ENCODE results near the gene FOSL2.

The FOSL2 gene

GRCh38 chr2:28451793-28452533 lies 59.3 kb downstream of the FOSL2 start:
- H3K27ac ChIP-seq (ENCODE audit: low read depth, low read length) = no peak overlapping the region
- H3K9me3 ChIP-seq (ENCODE audit: control insufficient read depth in 5 of 5, low read length in 5 of 5) = no peaks in the 10 kb centered on the region
- H3K4me3 ChIP-seq (ENCODE audit: low read depth in 1 of 5, low read length in 5 of 5) = no peak overlapping the region
- peaks cover 0 to 3% (median 0%) of the 10 kb centered on the region in 5 donors for H3K27me3 ChIP-seq (ENCODE audit: control insufficient read depth in 5 of 5, insufficient read depth in 4 of 5, low read length in 5 of 5)
- no peaks in the 10 kb centered on the region for H3K36me3 ChIP-seq (ENCODE audit: control insufficient read depth in 5 of 5, insufficient read depth in 5 of 5, low read length in 5 of 5)
- H3K9ac ChIP-seq (ENCODE audit: low read length in 5 of 5) = no peak overlapping the region
- peaks cover 5 to 21% (median 15%) of the 10 kb centered on the region in 5 donors for H3K4me1 ChIP-seq (ENCODE audit: control insufficient read depth in 5 of 5, insufficient read depth in 5 of 5, low read length in 5 of 5)

GRCh38 chr2:28452534-28453081 lies 60.0 kb downstream of the FOSL2 start:
- H3K27ac ChIP-seq (ENCODE audit: low read depth, low read length) = no peak overlapping the region
- H3K27me3 ChIP-seq (ENCODE audit: control insufficient read depth in 5 of 5, insufficient read depth in 4 of 5, low read length in 5 of 5) = peaks cover 0 to 3% (median 0%) of the 10 kb centered on the region in 5 donors
- H3K36me3 ChIP-seq (ENCODE audit: control insufficient read depth in 5 of 5, insufficient read depth in 5 of 5, low read length in 5 of 5) = no peaks in the 10 kb centered on the region
- H3K9ac ChIP-seq (ENCODE audit: low read length in 5 of 5) = no peak overlapping the region
- H3K4me1 ChIP-seq (ENCODE audit: control insufficient read depth in 5 of 5, insufficient read depth in 5 of 5, low read length in 5 of 5) = peaks cover 4 to 21% (median 15%) of the 10 kb centered on the region in 5 donors
- no peak overlapping the region for H3K4me3 ChIP-seq (ENCODE audit: low read depth in 1 of 5, low read length in 5 of 5)
- no peaks in the 10 kb centered on the region for H3K9me3 ChIP-seq (ENCODE audit: control insufficient read depth in 5 of 5, low read length in 5 of 5)

- Histone ChIP-seq H3K9ac (ENCODE audit: low read length in 5 of 5) (no peak overlapping the region), H3K4me1 (ENCODE audit: control insufficient read depth in 5 of 5, insufficient read depth in 5 of 5, low read length in 5 of 5) (peaks cover 3 to 16% (median 9%) of the 10 kb centered on the region in 5 donors)
These were observed 60.7 kb downstream of the FOSL2 start for GRCh38 chr2:28453396-28453795.

GRCh38 chr2:28454016-28454930 lies 61.6 kb downstream of the FOSL2 start:
- Histone ChIP-seq H3K27ac (ENCODE audit: low read depth, low read length) (no peak overlapping the region), H3K9me3 (ENCODE audit: control insufficient read depth in 5 of 5, low read length in 5 of 5) (no peaks in the 10 kb centered on the region)

More at GRCh38 chr2:28453396-28453795, 60.7 kb downstream of the FOSL2 start:
- peaks cover 0 to 3% (median 0%) of the 10 kb centered on the region in 5 donors for H3K27me3 ChIP-seq (ENCODE audit: control insufficient read depth in 5 of 5, insufficient read depth in 4 of 5, low read length in 5 of 5)
- no peaks in the 10 kb centered on the region for H3K36me3 ChIP-seq (ENCODE audit: control insufficient read depth in 5 of 5, insufficient read depth in 5 of 5, low read length in 5 of 5)
- H3K9me3 ChIP-seq (ENCODE audit: control insufficient read depth in 5 of 5, low read length in 5 of 5) = no peaks in the 10 kb centered on the region
- H3K27ac ChIP-seq (ENCODE audit: low read depth, low read length) = no peak overlapping the region
- no peak overlapping the region for H3K4me3 ChIP-seq (ENCODE audit: low read depth in 1 of 5, low read length in 5 of 5)

GRCh38 chr2:28457237-28457636 lies 64.6 kb downstream of the FOSL2 start:
- no peaks in the 10 kb centered on the region for H3K4me1 ChIP-seq (ENCODE audit: control insufficient read depth in 5 of 5, insufficient read depth in 5 of 5, low read length in 5 of 5)
- no peaks in the 10 kb centered on the region for H3K36me3 ChIP-seq (ENCODE audit: control insufficient read depth in 5 of 5, insufficient read depth in 5 of 5, low read length in 5 of 5)
- no peak overlapping the region for H3K4me3 ChIP-seq (ENCODE audit: low read depth in 1 of 5, low read length in 5 of 5)
- peaks cover 0 to 6% (median 0%) of the 10 kb centered on the region in 5 donors for H3K9me3 ChIP-seq (ENCODE audit: control insufficient read depth in 5 of 5, low read length in 5 of 5)
- no peaks in the 10 kb centered on the region for H3K27me3 ChIP-seq (ENCODE audit: control insufficient read depth in 5 of 5, insufficient read depth in 4 of 5, low read length in 5 of 5)
- H3K9ac ChIP-seq (ENCODE audit: low read length in 5 of 5) = no peak overlapping the region
- H3K27ac ChIP-seq (ENCODE audit: low read depth, low read length) = no peak overlapping the region

More at GRCh38 chr2:28454016-28454930, 61.6 kb downstream of the FOSL2 start:
- H3K27me3 ChIP-seq (ENCODE audit: control insufficient read depth in 5 of 5, insufficient read depth in 4 of 5, low read length in 5 of 5) = peaks cover 0 to 3% (median 0%) of the 10 kb centered on the region in 5 donors
- peaks cover 0 to 7% (median under 1%) of the 10 kb centered on the region in 5 donors for H3K4me1 ChIP-seq (ENCODE audit: control insufficient read depth in 5 of 5, insufficient read depth in 5 of 5, low read length in 5 of 5)
- H3K9ac ChIP-seq (ENCODE audit: low read length in 5 of 5) = no peak overlapping the region
- no peaks in the 10 kb centered on the region for H3K36me3 ChIP-seq (ENCODE audit: control insufficient read depth in 5 of 5, insufficient read depth in 5 of 5, low read length in 5 of 5)
- no peak overlapping the region for H3K4me3 ChIP-seq (ENCODE audit: low read depth in 1 of 5, low read length in 5 of 5)

GRCh38 chr2:28461056-28461455 lies 68.4 kb downstream of the FOSL2 start:
- Histone ChIP-seq H3K9me3 (ENCODE audit: control insufficient read depth in 5 of 5, low read length in 5 of 5) (peaks cover 0 to 10% (median 2%) of the 10 kb centered on the region in 5 donors), H3K27me3 (ENCODE audit: control insufficient read depth in 5 of 5, insufficient read depth in 4 of 5, low read length in 5 of 5) (no peaks in the 10 kb centered on the region), H3K9ac (ENCODE audit: low read length in 5 of 5) (no peak overlapping the region), H3K4me3 (ENCODE audit: low read depth in 1 of 5, low read length in 5 of 5) (no peak overlapping the region), H3K27ac (ENCODE audit: low read depth, low read length) (no peak overlapping the region), H3K4me1 (ENCODE audit: control insufficient read depth in 5 of 5, insufficient read depth in 5 of 5, low read length in 5 of 5) (peaks cover 0 to 4% (median 0%) of the 10 kb centered on the region in 5 donors), H3K36me3 (ENCODE audit: control insufficient read depth in 5 of 5, insufficient read depth in 5 of 5, low read length in 5 of 5) (no peaks in the 10 kb centered on the region)

GRCh38 chr2:28462122-28462521 lies 69.5 kb downstream of the FOSL2 start:
- no peak overlapping the region for H3K9ac ChIP-seq (ENCODE audit: low read length in 5 of 5)
- H3K4me3 ChIP-seq (ENCODE audit: low read depth in 1 of 5, low read length in 5 of 5) = no peak overlapping the region
- no peak overlapping the region for H3K27ac ChIP-seq (ENCODE audit: low read depth, low read length)
- peaks cover 0 to 4% (median 0%) of the 10 kb centered on the region in 5 donors for H3K4me1 ChIP-seq (ENCODE audit: control insufficient read depth in 5 of 5, insufficient read depth in 5 of 5, low read length in 5 of 5)
- H3K9me3 ChIP-seq (ENCODE audit: control insufficient read depth in 5 of 5, low read length in 5 of 5) = peaks cover 0 to 10% (median 2%) of the 10 kb centered on the region in 5 donors
- no peaks in the 10 kb centered on the region for H3K36me3 ChIP-seq (ENCODE audit: control insufficient read depth in 5 of 5, insufficient read depth in 5 of 5, low read length in 5 of 5)
- no peaks in the 10 kb centered on the region for H3K27me3 ChIP-seq (ENCODE audit: control insufficient read depth in 5 of 5, insufficient read depth in 4 of 5, low read length in 5 of 5)

- Histone ChIP-seq H3K27me3 (ENCODE audit: control insufficient read depth in 5 of 5, insufficient read depth in 4 of 5, low read length in 5 of 5) (no peaks in the 10 kb centered on the region), H3K4me3 (ENCODE audit: low read depth in 1 of 5, low read length in 5 of 5) (no peak overlapping the region), H3K9ac (ENCODE audit: low read length in 5 of 5) (no peak overlapping the region), H3K36me3 (ENCODE audit: control insufficient read depth in 5 of 5, insufficient read depth in 5 of 5, low read length in 5 of 5) (no peaks in the 10 kb centered on the region), H3K27ac (ENCODE audit: low read depth, low read length) (no peak overlapping the region), H3K9me3 (ENCODE audit: control insufficient read depth in 5 of 5, low read length in 5 of 5) (peaks cover 0 to 10% (median 2%) of the 10 kb centered on the region in 5 donors), H3K4me1 (ENCODE audit: control insufficient read depth in 5 of 5, insufficient read depth in 5 of 5, low read length in 5 of 5) (peaks cover 0 to 4% (median 0%) of the 10 kb centered on the region in 5 donors)
These were observed 70.7 kb downstream of the FOSL2 start for GRCh38 chr2:28463211-28463816.

- no peak overlapping the region for H3K27ac ChIP-seq (ENCODE audit: low read depth, low read length)
- H3K9me3 ChIP-seq (ENCODE audit: control insufficient read depth in 5 of 5, low read length in 5 of 5) = peaks cover 0 to 10% (median 2%) of the 10 kb centered on the region in 5 donors
- H3K27me3 ChIP-seq (ENCODE audit: control insufficient read depth in 5 of 5, insufficient read depth in 4 of 5, low read length in 5 of 5) = no peaks in the 10 kb centered on the region
- no peak overlapping the region for H3K4me3 ChIP-seq (ENCODE audit: low read depth in 1 of 5, low read length in 5 of 5)
- no peaks in the 10 kb centered on the region for H3K36me3 ChIP-seq (ENCODE audit: control insufficient read depth in 5 of 5, insufficient read depth in 5 of 5, low read length in 5 of 5)
- H3K9ac ChIP-seq (ENCODE audit: low read length in 5 of 5) = no peak overlapping the region
- peaks cover 0 to 4% (median 0%) of the 10 kb centered on the region in 5 donors for H3K4me1 ChIP-seq (ENCODE audit: control insufficient read depth in 5 of 5, insufficient read depth in 5 of 5, low read length in 5 of 5)
These were observed 71.2 kb downstream of the FOSL2 start for GRCh38 chr2:28463893-28464292.

Measured in subcutaneous abdominal adipose tissue (tissue), 5 donors.